Activated naive CD4-positive, alpha-beta T cell treated with anti-CD3 and anti-CD28 coated beads, Interleukin-2, amount 50 U/mL, for 24 hours (primary cell): ENCODE results near the gene RALGAPA2.

Source experiments
- H3K27ac Mint-ChIP-seq: one replicate; pipeline ENCODE4 v1.8.0; 2021; ENCODE audit warnings: mild to moderate bottlenecking, mixed read lengths
- H3K27me3 Mint-ChIP-seq: one replicate; pipeline ENCODE4 v1.8.0; 2021; ENCODE audit warnings: mixed read lengths
- H3K36me3 Mint-ChIP-seq: one replicate; pipeline ENCODE4 v1.8.0; 2021; ENCODE audit warnings: mixed read lengths
- H3K4me1 Mint-ChIP-seq: one replicate; pipeline ENCODE4 v1.8.0; 2021; ENCODE audit warnings: mixed read lengths
- H3K4me3 Mint-ChIP-seq: one replicate; pipeline ENCODE4 v1.8.0; 2021; ENCODE audit warnings: mild to moderate bottlenecking, mixed read lengths
- H3K9me3 Mint-ChIP-seq: one replicate; pipeline ENCODE4 v1.8.0; 2021; ENCODE audit warnings: mixed read lengths

RALGAPA2 gene

GRCh38 chr20:20712474-20713243, at the start of gene RALGAPA2:
RALGAPA2 (minus strand) TSS chr20:20712644; CDS start chr20:20712480, 164 bp downstream.
- H3K9me3 Mint-ChIP-seq: no peaks in the 10 kb centered on the region
- H3K27me3 Mint-ChIP-seq: no peaks in the 10 kb centered on the region
- H3K36me3 Mint-ChIP-seq: peaks cover 7% of the 10 kb centered on the region
- peaks cover 40% of the 10 kb centered on the region for H3K4me1 Mint-ChIP-seq
- H3K27ac Mint-ChIP-seq: peak within 1 kb of the TSS; percentile 92
- peak within 1 kb of the TSS; percentile 92 for H3K4me3 Mint-ChIP-seq

- Mint-ChIP-seq H3K27me3 (peaks cover 7% of the 10 kb centered on the region), H3K27ac (no peak overlapping the region), H3K9me3 (no peaks in the 10 kb centered on the region), H3K4me3 (no peak overlapping the region), H3K36me3 (no peaks in the 10 kb centered on the region), H3K4me1 (no peaks in the 10 kb centered on the region)
These were observed 48.9 kb upstream of the RALGAPA2 start for GRCh38 chr20:20761301-20761700.

GRCh38 chr20:20759132-20759531, 46.7 kb upstream of the RALGAPA2 start:
- no peaks in the 10 kb centered on the region for H3K4me1 Mint-ChIP-seq
- H3K27ac Mint-ChIP-seq: no peak overlapping the region
- no peaks in the 10 kb centered on the region for H3K9me3 Mint-ChIP-seq
- H3K36me3 Mint-ChIP-seq: no peaks in the 10 kb centered on the region
- H3K4me3 Mint-ChIP-seq: no peak overlapping the region
- peaks cover 7% of the 10 kb centered on the region for H3K27me3 Mint-ChIP-seq

GRCh38 chr20:20755674-20756319, 43.4 kb upstream of the RALGAPA2 start:
- Mint-ChIP-seq H3K4me1 (no peaks in the 10 kb centered on the region), H3K27me3 (peaks cover 6% of the 10 kb centered on the region), H3K27ac (no peak overlapping the region), H3K4me3 (no peak overlapping the region), H3K9me3 (no peaks in the 10 kb centered on the region), H3K36me3 (no peaks in the 10 kb centered on the region)

- Mint-ChIP-seq H3K4me1 (no peaks in the 10 kb centered on the region), H3K4me3 (no peak overlapping the region), H3K27me3 (peaks cover 4% of the 10 kb centered on the region), H3K36me3 (no peaks in the 10 kb centered on the region), H3K27ac (no peak overlapping the region), H3K9me3 (no peaks in the 10 kb centered on the region)
These were observed 42.8 kb upstream of the RALGAPA2 start for GRCh38 chr20:20755231-20755630.

- Mint-ChIP-seq H3K4me1 (no peaks in the 10 kb centered on the region), H3K9me3 (no peaks in the 10 kb centered on the region), H3K27ac (no peak overlapping the region), H3K36me3 (no peaks in the 10 kb centered on the region), H3K27me3 (peaks cover 4% of the 10 kb centered on the region), H3K4me3 (no peak overlapping the region)
These were observed 42.3 kb upstream of the RALGAPA2 start for GRCh38 chr20:20754714-20755113.

GRCh38 chr20:20752712-20753111, 40.3 kb upstream of the RALGAPA2 start:
- Mint-ChIP-seq H3K4me1 (no peaks in the 10 kb centered on the region), H3K27me3 (peaks cover 2% of the 10 kb centered on the region), H3K9me3 (no peaks in the 10 kb centered on the region), H3K4me3 (no peak overlapping the region), H3K36me3 (peaks cover 1% of the 10 kb centered on the region), H3K27ac (no peak overlapping the region)

- Mint-ChIP-seq H3K27ac (no peak overlapping the region), H3K4me3 (no peak overlapping the region), H3K9me3 (no peaks in the 10 kb centered on the region), H3K36me3 (peaks cover 1% of the 10 kb centered on the region), H3K4me1 (no peaks in the 10 kb centered on the region), H3K27me3 (peaks cover 5% of the 10 kb centered on the region)
These were observed 34.9 kb upstream of the RALGAPA2 start for GRCh38 chr20:20747298-20747697.

GRCh38 chr20:20744170-20744725, 31.8 kb upstream of the RALGAPA2 start:
- H3K36me3 Mint-ChIP-seq: peaks cover 1% of the 10 kb centered on the region
- no peaks in the 10 kb centered on the region for H3K9me3 Mint-ChIP-seq
- no peak overlapping the region for H3K27ac Mint-ChIP-seq
- peaks cover 3% of the 10 kb centered on the region for H3K27me3 Mint-ChIP-seq
- H3K4me1 Mint-ChIP-seq: no peaks in the 10 kb centered on the region
- no peak overlapping the region for H3K4me3 Mint-ChIP-seq

GRCh38 chr20:20743511-20744169, 31.2 kb upstream of the RALGAPA2 start:
- Mint-ChIP-seq H3K4me1 (no peaks in the 10 kb centered on the region), H3K27ac (no peak overlapping the region), H3K27me3 (peaks cover 3% of the 10 kb centered on the region), H3K4me3 (no peak overlapping the region), H3K36me3 (no peaks in the 10 kb centered on the region), H3K9me3 (no peaks in the 10 kb centered on the region)

GRCh38 chr20:20741087-20742045, 28.9 kb upstream of the RALGAPA2 start:
- no peak overlapping the region for H3K4me3 Mint-ChIP-seq
- H3K9me3 Mint-ChIP-seq: no peaks in the 10 kb centered on the region
- no peaks in the 10 kb centered on the region for H3K4me1 Mint-ChIP-seq
- H3K36me3 Mint-ChIP-seq: no peaks in the 10 kb centered on the region
- H3K27me3 Mint-ChIP-seq: peaks cover 4% of the 10 kb centered on the region
- H3K27ac Mint-ChIP-seq: no peak overlapping the region

GRCh38 chr20:20740541-20740940, 28.1 kb upstream of the RALGAPA2 start:
- no peaks in the 10 kb centered on the region for H3K9me3 Mint-ChIP-seq
- no peaks in the 10 kb centered on the region for H3K36me3 Mint-ChIP-seq
- H3K27ac Mint-ChIP-seq: no peak overlapping the region
- H3K4me1 Mint-ChIP-seq: no peaks in the 10 kb centered on the region
- H3K4me3 Mint-ChIP-seq: no peak overlapping the region
- H3K27me3 Mint-ChIP-seq: peaks cover 4% of the 10 kb centered on the region

GRCh38 chr20:20737158-20737557, 24.7 kb upstream of the RALGAPA2 start:
- Mint-ChIP-seq H3K4me1 (peaks cover 14% of the 10 kb centered on the region), H3K4me3 (no peak overlapping the region), H3K9me3 (no peaks in the 10 kb centered on the region), H3K27ac (no peak overlapping the region), H3K36me3 (no peaks in the 10 kb centered on the region), H3K27me3 (peaks cover 1% of the 10 kb centered on the region)

- Mint-ChIP-seq H3K36me3 (no peaks in the 10 kb centered on the region), H3K27ac (no peak overlapping the region), H3K4me3 (no peak overlapping the region), H3K27me3 (peaks cover 1% of the 10 kb centered on the region), H3K9me3 (no peaks in the 10 kb centered on the region), H3K4me1 (peaks cover 14% of the 10 kb centered on the region)
These were observed 23.9 kb upstream of the RALGAPA2 start for GRCh38 chr20:20736303-20736702.

- Mint-ChIP-seq H3K27me3 (peaks cover 1% of the 10 kb centered on the region), H3K36me3 (no peaks in the 10 kb centered on the region), H3K4me3 (no peak overlapping the region), H3K4me1 (peaks cover 14% of the 10 kb centered on the region), H3K27ac (peak overlapping the region; percentile 55), H3K9me3 (no peaks in the 10 kb centered on the region)
These were observed 22.1 kb upstream of the RALGAPA2 start for GRCh38 chr20:20734475-20734948.
